GM23338 (cell line): ENCODE results near the gene CCDC150.

Experiments
- CREB1 ChIP-seq: fragments of 250-450 bp; sonication (Bioruptor Pico); IDR thresholded peaks from 2 replicates; pipeline ENCODE4 v1.5.0; 2020; ENCODE audit warnings: low read depth, mild to moderate bottlenecking, moderate library complexity
- CTCF ChIP-seq, 2 experiments: fragments of 200-600 bp in 1 of 2; sonication (generic) in 1 of 2; conservative IDR thresholded peaks; 2 replicates each; pipeline versions ENCODE4 v1.5.1 to v1.6.1; 2016 to 2017; ENCODE audit warnings: antibody characterized with exemption in 2 of 2, low read depth in 2 of 2, mild to moderate bottlenecking in 2 of 2, moderate library complexity in 1 of 2
- ETS1 ChIP-seq: IDR thresholded peaks from 2 replicates; pipeline ENCODE4 v1.6.1; 2016; ENCODE audit warnings: antibody characterized with exemption
- EZH2 ChIP-seq: fragments of 200-600 bp; sonication (generic); IDR thresholded peaks from one replicate; pipeline ENCODE4 v1.8.0; 2017; ENCODE audit warnings: antibody characterized with exemption, mild to moderate bottlenecking, low read depth; ENCODE audit not compliant: unreplicated experiment
- EZH2phosphoT487 ChIP-seq: fragments of 200-600 bp; sonication (generic); IDR thresholded peaks from one replicate; pipeline ENCODE4 v1.8.1; 2018; ENCODE audit warnings: antibody characterized with exemption; ENCODE audit not compliant: unreplicated experiment
- JUNB ChIP-seq: IDR thresholded peaks from one replicate; pipeline ENCODE4 v1.6.1; 2016; ENCODE audit warnings: antibody characterized with exemption; ENCODE audit not compliant: unreplicated experiment
- POLR2AphosphoS5 ChIP-seq: IDR thresholded peaks from 2 replicates; pipeline ENCODE4 v1.6.1; 2016; ENCODE audit warnings: antibody characterized with exemption, low read depth
- REST ChIP-seq: IDR thresholded peaks from one replicate; pipeline ENCODE4 v1.6.1; 2018; ENCODE audit warnings: antibody characterized with exemption; ENCODE audit not compliant: unreplicated experiment
- STAT1 ChIP-seq: IDR thresholded peaks from one replicate; pipeline ENCODE4 v1.6.1; 2016; ENCODE audit warnings: antibody characterized with exemption; ENCODE audit not compliant: unreplicated experiment
- ZNF114 ChIP-seq: fragments of 250-450 bp; sonication (Bioruptor Pico); IDR thresholded peaks from 2 replicates; pipeline ENCODE4 v1.5.0; 2020; ENCODE audit warnings: mild to moderate bottlenecking, moderate library complexity

GRCh38 chr2:196609806-196610205 lies 29.7 kb upstream of the CCDC150 start:
- no peak for TF ChIP-seq CTCF (conservative IDR thresholded peaks at IDR 0.05; ENCODE audit: low read depth in 2 of 2)
- TF ChIP-seq POLR2AphosphoS5 = no peak
- no peak for TF ChIP-seq EZH2phosphoT487
- TF ChIP-seq CREB1 (CRISPR knock-in tag) = no peak
- no peak for TF ChIP-seq EZH2
- TF ChIP-seq ETS1 = no peak
- TF ChIP-seq JUNB = no peak
- TF ChIP-seq REST = no peak
- TF ChIP-seq STAT1 = no peak
- TF ChIP-seq ZNF114 (CRISPR knock-in tag) = no peak
